ENCODE measurements around the gene CREBRF. TPM values are rescaled to one million over a fixed set of nuclear protein-coding genes. Genes with fewer than 3 reads are reported as not detected.

CREBRF gene
- total RNA-seq, 2 experiments from 2014 or later = 92.7 to 99.6 TPM

GRCh38 chr5:173020154-173020581 is 36.0 kb upstream of the CREBRF start:
- H3K27me3 Mint-ChIP-seq = no peaks in the 10 kb centered on the region
- CTCF ChIA-PET = interaction anchor here (0.5 to 1.0 kb wide), 2 partner anchors 11 to 14 kb away, joined by 3 read pairs; no protein-coding TSS in a partner anchor
- H3K4me3 ChIP-seq (ENCODE audit: low read length) = no peak overlapping the region
- intact Hi-C loops (cut with DNase I, micrococcal nuclease) = no loop called here
- H3K27ac Mint-ChIP-seq = peak overlapping the region; percentile 67
- H3K36me3 Mint-ChIP-seq (ENCODE audit: low read depth) = peaks cover 60% of the 10 kb centered on the region
- H3K9me3 Mint-ChIP-seq = no peaks in the 10 kb centered on the region
- no peak for DNase-seq
- POLR2A ChIA-PET = no interaction called here
- no peaks in the 10 kb centered on the region for H3K9me3 ChIP-seq (ENCODE audit: control insufficient read depth in 1 of 2, insufficient read depth in 1 of 2, low read length in 2 of 2)
- H3K27me3 ChIP-seq (ENCODE audit: control insufficient read depth in 1 of 2, insufficient read depth in 2 of 2, low read length in 2 of 2) = no peaks in the 10 kb centered on the region
- no peak for TF ChIP-seq CTCF (IDR thresholded peaks at IDR 0.05)
- peaks cover 56% of the 10 kb centered on the region for H3K4me1 Mint-ChIP-seq (ENCODE audit: low read depth)
- no peak overlapping the region for H3K27ac ChIP-seq (ENCODE audit: low read depth in 1 of 2, low read length in 2 of 2)
- no peak for ATAC-seq (ENCODE audit: poor library complexity)
- H3K36me3 ChIP-seq (ENCODE audit: insufficient read depth, low read length) = peaks cover 37% of the 10 kb centered on the region
- peaks cover 10% of the 10 kb centered on the region for H3K4me1 ChIP-seq (ENCODE audit: insufficient read depth, low read length)
- H3K4me3 Mint-ChIP-seq = no peak overlapping the region

- no peak overlapping the region for H3K4me3 Mint-ChIP-seq
Measured at GRCh38 chr5:173020643-173021042, 35.5 kb upstream of the CREBRF start.

GRCh38 chr5:173025651-173026050 is 30.5 kb upstream of the CREBRF start:
- H3K4me3 ChIP-seq (ENCODE audit: low read length) = no peak overlapping the region
- POLR2A ChIA-PET = interaction anchor here (1.0 kb wide), 1 partner anchor 10 kb away, joined by 3 read pairs; no protein-coding TSS in a partner anchor
- CTCF ChIA-PET = interaction anchor here (1.0 kb wide), 1 partner anchor 66 kb away, joined by 3 read pairs; the partner anchor contains the start of gene RPL26L1
- no peaks in the 10 kb centered on the region for H3K27me3 Mint-ChIP-seq
- no peaks in the 10 kb centered on the region for H3K27me3 ChIP-seq (ENCODE audit: control insufficient read depth in 1 of 2, insufficient read depth in 2 of 2, low read length in 2 of 2)
- peaks cover 27% of the 10 kb centered on the region for H3K4me1 Mint-ChIP-seq (ENCODE audit: low read depth)
- H3K4me1 ChIP-seq (ENCODE audit: insufficient read depth, low read length) = peaks cover 29% of the 10 kb centered on the region
- H3K9me3 ChIP-seq (ENCODE audit: control insufficient read depth in 1 of 2, insufficient read depth in 1 of 2, low read length in 2 of 2) = no peaks in the 10 kb centered on the region
- ATAC-seq (ENCODE audit: poor library complexity) (no peak), DNase-seq (no peak)
- intact Hi-C loops (cut with DNase I, micrococcal nuclease) = loop anchor here (5.0 kb wide), 1 partner anchor 43 kb away; the partner anchor contains the start of gene ATP6V0E1 (in 2 of the 2)
- peaks cover 40% of the 10 kb centered on the region for H3K36me3 Mint-ChIP-seq (ENCODE audit: low read depth)
- peaks cover 35% of the 10 kb centered on the region for H3K36me3 ChIP-seq (ENCODE audit: insufficient read depth, low read length)
- no peak overlapping the region for H3K27ac ChIP-seq (ENCODE audit: low read depth in 1 of 2, low read length in 2 of 2)
- H3K27ac Mint-ChIP-seq = peak overlapping the region; percentile 45
- H3K9me3 Mint-ChIP-seq = no peaks in the 10 kb centered on the region
- no peak overlapping the region for H3K4me3 Mint-ChIP-seq
- no peak for TF ChIP-seq CTCF (IDR thresholded peaks at IDR 0.05)

More at GRCh38 chr5:173020643-173021042, 35.5 kb upstream of the CREBRF start:
- H3K27ac ChIP-seq (ENCODE audit: low read depth in 1 of 2, low read length in 2 of 2) = no peak overlapping the region
- peaks cover 7% of the 10 kb centered on the region for H3K4me1 ChIP-seq (ENCODE audit: insufficient read depth, low read length)
- intact Hi-C loops (cut with DNase I, micrococcal nuclease) = no loop called here
- CTCF ChIA-PET = no interaction called here
- Mint-ChIP-seq H3K4me1 (ENCODE audit: low read depth) (peaks cover 51% of the 10 kb centered on the region), H3K27me3 (no peaks in the 10 kb centered on the region), H3K9me3 (no peaks in the 10 kb centered on the region), H3K27ac (no peak overlapping the region), H3K36me3 (ENCODE audit: low read depth) (peaks cover 63% of the 10 kb centered on the region)
- ATAC-seq (ENCODE audit: poor library complexity) (no peak), DNase-seq (no peak)
- H3K36me3 ChIP-seq (ENCODE audit: insufficient read depth, low read length) = peaks cover 41% of the 10 kb centered on the region
- TF ChIP-seq CTCF (IDR thresholded peaks at IDR 0.05) = no peak
- no peaks in the 10 kb centered on the region for H3K9me3 ChIP-seq (ENCODE audit: control insufficient read depth in 1 of 2, insufficient read depth in 1 of 2, low read length in 2 of 2)
- POLR2A ChIA-PET = no interaction called here
- no peaks in the 10 kb centered on the region for H3K27me3 ChIP-seq (ENCODE audit: control insufficient read depth in 1 of 2, insufficient read depth in 2 of 2, low read length in 2 of 2)
- no peak overlapping the region for H3K4me3 ChIP-seq (ENCODE audit: low read length)

Measured in CD4-positive, alpha-beta T cell (primary cell).